NCI-H345 treated with DMSO at 0.1 percent for 48 hours (cell line): ENCODE measurements around the gene DDAH2.
A peak's percentile ranks its signal among the peaks of the same experiment; 100 is the strongest.

Experiments used
- DNase-seq: peaks from one replicate; lab custom pipeline; 2025; ENCODE audit not compliant: unreplicated experiment; lab: John Stamatoyannopoulos, UW

The DDAH2 gene

GRCh38 chr6:31691564-31692108, 37.5 kb downstream of the DDAH2 start:
- no peak for DNase-seq

- no peak for DNase-seq
Measured at GRCh38 chr6:31691078-31691463, 38.0 kb downstream of the DDAH2 start.

GRCh38 chr6:31690231-31691077, 38.6 kb downstream of the DDAH2 start:
- DNase-seq: no peak

GRCh38 chr6:31689249-31690110, 39.6 kb downstream of the DDAH2 start:
- DNase-seq: no peak

GRCh38 chr6:31687860-31688693, 41.0 kb downstream of the DDAH2 start:
- no peak for DNase-seq

GRCh38 chr6:31687321-31687720, 41.8 kb downstream of the DDAH2 start:
- no peak for DNase-seq

- DNase-seq: no peak
Measured at GRCh38 chr6:31686483-31686882, 42.6 kb downstream of the DDAH2 start.

GRCh38 chr6:31683591-31683990, 45.5 kb downstream of the DDAH2 start:
- DNase-seq: no peak

GRCh38 chr6:31681135-31681671, 47.9 kb downstream of the DDAH2 start:
- no peak for DNase-seq

GRCh38 chr6:31680226-31681134, 48.6 kb downstream of the DDAH2 start, which contains the start of gene LY6G5C:
Gene LY6G5C, minus strand, starts transcription at chr6:31681067. Its CDS starts 694 bp downstream, at chr6:31680373.
- peak; percentile 77 for DNase-seq

GRCh38 chr6:31677955-31678354, 51.1 kb downstream of the DDAH2 start:
- no peak for DNase-seq
